Tibial nerve (tissue), 4 donors: ENCODE measurements around the gene NCAM2.

Source experiments
- CTCF ChIP-seq, 5 experiments: fragments of 200-600 bp in 3 of 5; fragments of 450-650 bp in 2 of 5; sonication (generic) in 3 of 5; IDR thresholded peaks; one replicate each; pipeline ENCODE4 v1.5.1; 2016 to 2019; ENCODE audit warnings: antibody characterized with exemption in 5 of 5, mild to moderate bottlenecking in 3 of 5, moderate library complexity in 2 of 5
- EP300 ChIP-seq, 2 donors: sonication (generic); formaldehyde crosslinking; IDR thresholded peaks; one replicate each; pipeline ENCODE4 v1.6.1; 2017; ENCODE audit warnings: antibody characterized with exemption in 2 of 2, mild to moderate bottlenecking in 1 of 2
- POLR2A ChIP-seq, 2 donors: fragments of 450-650 bp; IDR thresholded peaks; one replicate each; pipeline ENCODE4 v1.6.1; 2017; ENCODE audit warnings: antibody characterized with exemption in 2 of 2, mild to moderate bottlenecking in 2 of 2, moderate library complexity in 2 of 2

- TF ChIP-seq POLR2A (IDR thresholded peaks at IDR 0.05) (no peak), CTCF (IDR thresholded peaks at IDR 0.05) (no peak), EP300 (IDR thresholded peaks at IDR 0.05) (no peak)
Measured at GRCh38 chr21:21559285-21560045, 561.3 kb downstream of the NCAM2 start.
